ENCODE measurements around the gene LIPA.

Gene LIPA

DNA sequence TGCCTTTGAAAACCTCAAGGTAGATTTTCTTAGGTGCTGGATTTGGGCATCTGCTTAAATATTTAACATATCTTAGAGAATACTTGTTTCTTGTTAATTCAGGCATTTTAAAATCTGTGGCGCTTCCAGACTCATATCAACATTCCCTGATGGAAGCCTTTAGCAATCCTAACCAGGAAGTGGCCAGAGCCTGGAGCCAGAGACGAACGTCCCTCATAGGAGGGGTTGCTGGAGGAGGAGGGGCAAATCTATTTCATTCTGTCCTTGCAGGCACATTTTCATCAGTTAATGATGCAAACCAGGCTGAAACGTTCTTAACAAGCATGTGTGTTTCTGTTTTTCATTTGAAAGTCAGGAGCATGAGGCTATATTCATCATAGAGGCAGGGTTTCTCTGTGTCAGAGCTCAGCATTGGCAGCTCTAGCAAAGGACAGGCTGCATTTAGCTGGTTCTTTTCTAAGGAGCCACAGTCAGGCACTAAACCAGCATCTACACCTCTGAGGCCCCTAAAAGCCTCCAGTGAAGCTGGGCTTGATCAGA is 32.4 kb upstream of the LIPA start:
- H3K9me2 ChIP-seq (replicated peaks; ENCODE audit: low read depth, low read length), result no peaks in the 10 kb centered on the region
- no peak overlapping the region for H2AFZ ChIP-seq (ENCODE audit: low read length)
- no peak overlapping the region for H3K4me3 ChIP-seq (ENCODE audit: low read length, poor library complexity, severe bottlenecking)
- no peaks in the 10 kb centered on the region for H3K27me3 ChIP-seq (ENCODE audit: insufficient read depth, low read length, poor library complexity, severe bottlenecking)
- no peaks in the 10 kb centered on the region for H3K36me3 ChIP-seq (ENCODE audit: insufficient read depth, low read length)
- no peak overlapping the region for H3K9ac ChIP-seq (ENCODE audit: low read depth, low read length, poor library complexity, severe bottlenecking)
- no peak for TF ChIP-seq EZH2phosphoT487 (IDR thresholded peaks at IDR 0.05; ENCODE audit: borderline replicate concordance)
- TF ChIP-seq, protein P1, sequence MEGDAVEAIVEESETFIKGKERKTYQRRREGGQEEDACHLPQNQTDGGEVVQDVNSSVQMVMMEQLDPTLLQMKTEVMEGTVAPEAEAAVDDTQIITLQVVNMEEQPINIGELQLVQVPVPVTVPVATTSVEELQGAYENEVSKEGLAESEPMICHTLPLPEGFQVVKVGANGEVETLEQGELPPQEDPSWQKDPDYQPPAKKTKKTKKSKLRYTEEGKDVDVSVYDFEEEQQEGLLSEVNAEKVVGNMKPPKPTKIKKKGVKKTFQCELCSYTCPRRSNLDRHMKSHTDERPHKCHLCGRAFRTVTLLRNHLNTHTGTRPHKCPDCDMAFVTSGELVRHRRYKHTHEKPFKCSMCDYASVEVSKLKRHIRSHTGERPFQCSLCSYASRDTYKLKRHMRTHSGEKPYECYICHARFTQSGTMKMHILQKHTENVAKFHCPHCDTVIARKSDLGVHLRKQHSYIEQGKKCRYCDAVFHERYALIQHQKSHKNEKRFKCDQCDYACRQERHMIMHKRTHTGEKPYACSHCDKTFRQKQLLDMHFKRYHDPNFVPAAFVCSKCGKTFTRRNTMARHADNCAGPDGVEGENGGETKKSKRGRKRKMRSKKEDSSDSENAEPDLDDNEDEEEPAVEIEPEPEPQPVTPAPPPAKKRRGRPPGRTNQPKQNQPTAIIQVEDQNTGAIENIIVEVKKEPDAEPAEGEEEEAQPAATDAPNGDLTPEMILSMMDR (conservative IDR thresholded peaks at IDR 0.05; ENCODE audit: low read length), result no peak
- H4K20me1 ChIP-seq (ENCODE audit: insufficient read depth, low read length, poor library complexity, severe bottlenecking), result no peaks in the 10 kb centered on the region
- H3K79me2 ChIP-seq (ENCODE audit: insufficient read depth, low read length), result no peaks in the 10 kb centered on the region
- no peaks in the 10 kb centered on the region; the same call in 1 of the 2 replicates for H3K9me3 ChIP-seq (ENCODE audit: insufficient read depth, low read depth, low read length)
- H3K4me1 ChIP-seq (ENCODE audit: insufficient read depth, low read length, poor library complexity, severe bottlenecking), result no peaks in the 10 kb centered on the region
- H3K4me2 ChIP-seq (ENCODE audit: low read depth, low read length, poor library complexity, severe bottlenecking), result no peak overlapping the region
- H3F3A ChIP-seq (ENCODE audit: low read depth), result no peaks in the 10 kb centered on the region

DNA sequence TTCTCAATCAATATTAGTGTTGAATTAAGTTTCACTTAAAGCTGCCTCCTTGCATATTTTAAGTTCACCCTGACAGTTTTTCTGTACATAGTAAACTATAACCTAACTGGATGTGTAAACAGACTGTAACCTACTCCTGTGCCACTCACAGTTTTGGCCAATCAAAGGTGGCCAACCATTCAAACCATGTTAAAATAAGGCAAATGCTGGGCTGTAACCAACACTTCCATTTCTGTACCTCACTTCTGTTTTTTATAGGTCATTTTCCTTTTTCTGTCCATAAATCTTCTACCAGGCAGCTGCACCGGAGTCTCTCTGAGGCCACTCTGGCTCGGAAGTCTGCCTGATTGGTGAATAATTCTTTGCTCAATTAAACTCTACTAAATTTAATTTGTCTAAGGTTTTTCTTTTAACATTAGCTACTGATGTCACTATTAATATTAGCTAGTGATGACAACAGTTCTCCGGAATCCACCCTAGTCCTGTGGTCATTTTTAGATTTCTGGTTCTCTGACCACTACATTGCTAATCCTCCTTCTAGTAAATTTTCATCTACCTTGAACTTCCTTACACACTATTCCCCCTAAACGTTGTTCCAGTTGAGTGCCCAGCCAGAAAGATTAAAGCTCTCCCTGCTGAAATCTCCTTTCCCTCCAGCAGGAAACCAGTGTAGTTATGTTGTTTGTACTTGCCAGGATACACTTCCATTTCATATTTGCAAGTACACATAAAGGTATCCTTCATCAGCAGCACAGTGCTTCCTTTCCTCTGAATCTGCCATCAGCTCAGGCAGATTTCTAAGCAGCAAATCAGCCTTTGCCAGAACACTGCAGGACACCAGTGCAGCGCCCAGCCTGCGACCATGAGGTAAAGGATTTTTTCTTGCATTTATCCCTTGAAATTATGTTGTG is 31.7 kb upstream of the LIPA start:
- Histone ChIP-seq H3K4me1 (ENCODE audit: insufficient read depth, low read length, poor library complexity, severe bottlenecking) (no peaks in the 10 kb centered on the region), H3K9ac (ENCODE audit: low read depth, low read length, poor library complexity, severe bottlenecking) (no peak overlapping the region)

DNA sequence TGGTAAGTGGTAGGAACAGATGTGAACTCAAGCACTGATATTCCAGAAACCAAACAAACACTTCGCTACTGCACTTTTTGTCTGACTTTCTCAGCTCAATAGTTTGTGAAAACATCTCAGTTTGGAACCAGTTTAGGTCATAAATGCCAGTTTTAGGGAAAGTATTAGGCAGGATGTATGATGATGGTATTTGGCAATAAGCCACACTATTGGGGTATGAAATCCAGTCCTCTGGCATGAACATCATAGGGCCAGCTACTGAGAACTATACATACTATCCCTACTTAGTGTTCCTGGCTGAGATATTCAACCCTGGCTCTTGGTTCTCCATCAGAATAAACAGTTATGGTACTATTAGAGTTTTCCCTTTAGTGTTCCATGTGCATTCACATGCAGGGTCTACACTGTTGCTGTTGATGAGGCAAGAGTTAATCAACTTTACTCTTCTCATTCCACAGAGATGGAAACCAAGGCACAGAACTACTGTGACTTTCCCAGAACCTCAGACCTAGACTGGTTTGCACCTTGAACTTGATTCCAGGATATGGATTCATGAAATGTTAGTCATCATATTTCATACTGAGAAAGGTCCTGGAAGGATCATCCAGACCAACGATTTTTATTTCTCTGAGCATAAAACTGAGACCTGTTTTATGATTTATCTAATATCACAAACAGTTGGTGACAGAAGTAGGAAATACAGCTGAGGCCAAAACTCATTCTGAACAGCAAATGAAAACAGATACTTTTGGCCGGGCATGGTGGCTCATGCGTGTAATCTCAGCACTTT is 30.2 kb upstream of the LIPA start:
- H3F3A ChIP-seq (ENCODE audit: low read depth), result no peaks in the 10 kb centered on the region; the same call in 1 of the 2 replicates
- no peaks in the 10 kb centered on the region for H3K27me3 ChIP-seq (ENCODE audit: insufficient read depth, low read length, poor library complexity, severe bottlenecking)
- H3K79me2 ChIP-seq (ENCODE audit: insufficient read depth, low read length), result no peaks in the 10 kb centered on the region
- no peaks in the 10 kb centered on the region for H4K20me1 ChIP-seq (ENCODE audit: insufficient read depth, low read length, poor library complexity, severe bottlenecking)
- no peaks in the 10 kb centered on the region for H3K9me3 ChIP-seq (ENCODE audit: insufficient read depth, low read depth, low read length)
- no peaks in the 10 kb centered on the region for H3K9me2 ChIP-seq (replicated peaks; ENCODE audit: low read depth, low read length)
- no peak overlapping the region for H3K4me2 ChIP-seq (ENCODE audit: low read depth, low read length, poor library complexity, severe bottlenecking)
- TF ChIP-seq, protein P1 (conservative IDR thresholded peaks at IDR 0.05; ENCODE audit: low read length), result no peak
- no peak for TF ChIP-seq EZH2phosphoT487 (IDR thresholded peaks at IDR 0.05; ENCODE audit: borderline replicate concordance)
- no peak overlapping the region for H2AFZ ChIP-seq (ENCODE audit: low read length)
- no peak overlapping the region for H3K4me3 ChIP-seq (ENCODE audit: low read length, poor library complexity, severe bottlenecking)
- H3K36me3 ChIP-seq (ENCODE audit: insufficient read depth, low read length), result no peaks in the 10 kb centered on the region
- H3K4me1 ChIP-seq (ENCODE audit: insufficient read depth, low read length, poor library complexity, severe bottlenecking), result no peaks in the 10 kb centered on the region
- no peak overlapping the region for H3K9ac ChIP-seq (ENCODE audit: low read depth, low read length, poor library complexity, severe bottlenecking)

More for the DNA sequence above, 31.7 kb upstream of the LIPA start:
- no peak overlapping the region for H3K4me3 ChIP-seq (ENCODE audit: low read length, poor library complexity, severe bottlenecking)
- no peak for TF ChIP-seq EZH2phosphoT487 (IDR thresholded peaks at IDR 0.05; ENCODE audit: borderline replicate concordance)
- TF ChIP-seq, protein P1 (conservative IDR thresholded peaks at IDR 0.05; ENCODE audit: low read length), result no peak
- no peak overlapping the region for H3K4me2 ChIP-seq (ENCODE audit: low read depth, low read length, poor library complexity, severe bottlenecking)
- no peaks in the 10 kb centered on the region for H4K20me1 ChIP-seq (ENCODE audit: insufficient read depth, low read length, poor library complexity, severe bottlenecking)
- H3K9me2 ChIP-seq (replicated peaks; ENCODE audit: low read depth, low read length), result no peaks in the 10 kb centered on the region
- H3K79me2 ChIP-seq (ENCODE audit: insufficient read depth, low read length), result no peaks in the 10 kb centered on the region
- no peaks in the 10 kb centered on the region for H3F3A ChIP-seq (ENCODE audit: low read depth)
- no peak overlapping the region for H2AFZ ChIP-seq (ENCODE audit: low read length)
- H3K9me3 ChIP-seq (ENCODE audit: insufficient read depth, low read depth, low read length), result no peaks in the 10 kb centered on the region
- no peaks in the 10 kb centered on the region for H3K36me3 ChIP-seq (ENCODE audit: insufficient read depth, low read length)
- no peaks in the 10 kb centered on the region for H3K27me3 ChIP-seq (ENCODE audit: insufficient read depth, low read length, poor library complexity, severe bottlenecking)

Measured in Loucy (cell line).